ENCODE measurements around the gene VPREB3. TPM values are rescaled to one million over a fixed set of nuclear protein-coding genes. Genes with fewer than 3 reads are reported as not detected.

VPREB3 gene
- not detected in 2 replicates for total RNA-seq

GRCh38 chr22:23754220-23754919 lies at the start of gene VPREB3:
VPREB3 (minus strand) TSS chr22:23754425; CDS start chr22:23754363, 62 bp downstream.

GRCh38 chr22:23786752-23787599 lies 32.8 kb upstream of the VPREB3 start, which contains the start of gene SMARCB1:
SMARCB1 (plus strand) TSS chr22:23786966; CDS start chr22:23787170, 204 bp downstream.

GRCh38 chr22:23772649-23773473 lies 18.6 kb upstream of the VPREB3 start, which contains the start of gene MMP11:
MMP11 (plus strand) TSS chr22:23772849; CDS start chr22:23772871, 22 bp downstream.

GRCh38 chr22:23767673-23768548 lies 13.7 kb upstream of the VPREB3 start, which contains the start of gene CHCHD10:
CHCHD10 (minus strand) TSS chr22:23767972; CDS start chr22:23767874, 98 bp downstream.

GRCh38 chr22:23762842-23763578 lies 8.8 kb upstream of the VPREB3 start, which contains the start of gene C22orf15:
C22orf15 (plus strand) TSS chr22:23762990; CDS start chr22:23763307, 317 bp downstream.

GRCh38 chr22:23750714-23751440 lies 3.3 kb downstream of the VPREB3 start, which contains the start of gene ZNF70:
ZNF70 (minus strand) TSS chr22:23751112; CDS start chr22:23745140, 5,972 bp downstream.

Other genes starting within 250 kb of the VPREB3 start
- not detected in 2 replicates for gene IGLL1, start 174.1 kb downstream of the VPREB3 start, total RNA-seq
- gene DRICH1, start 122.1 kb downstream of the VPREB3 start, total RNA-seq = 0.31 TPM in 1 of 2 replicates, not detected in the other
- gene RGL4, start 63.4 kb downstream of the VPREB3 start, total RNA-seq = not detected in 2 replicates
- 3.3 and 4.5 TPM in 2 replicates for gene ZNF70, start 3.3 kb downstream of the VPREB3 start, total RNA-seq
- gene C22orf15, start 8.6 kb upstream of the VPREB3 start, total RNA-seq = 2.1 and 3.5 TPM in 2 replicates
- 3.2 and 5.5 TPM in 2 replicates for gene CHCHD10, start 13.5 kb upstream of the VPREB3 start, total RNA-seq
- 4.6 and 5.2 TPM in 2 replicates for gene MMP11, start 18.4 kb upstream of the VPREB3 start, total RNA-seq
- 16.2 and 17.1 TPM in 2 replicates for gene SMARCB1, start 32.5 kb upstream of the VPREB3 start, total RNA-seq
- gene DERL3, start 84.6 kb upstream of the VPREB3 start, total RNA-seq = 0.19 and 0.53 TPM in 2 replicates
- 11.1 and 11.3 TPM in 2 replicates for gene SLC2A11, start 103.5 kb upstream of the VPREB3 start, total RNA-seq
- gene MIF, start 140.0 kb upstream of the VPREB3 start, total RNA-seq = 161 and 200 TPM in 2 replicates
- 0.79 and 1.2 TPM in 2 replicates for gene GSTT2B, start 206.8 kb upstream of the VPREB3 start, total RNA-seq
- 0.62 and 0.92 TPM in 2 replicates for gene DDTL, start 212.5 kb upstream of the VPREB3 start, total RNA-seq
- gene DDT, start 220.0 kb upstream of the VPREB3 start, total RNA-seq = 82.2 and 91.0 TPM in 2 replicates
- not detected in 2 replicates for gene GSTT2, start 225.7 kb upstream of the VPREB3 start, total RNA-seq